SU-DHL-6 (cell line): ENCODE measurements around the gene LIPH.

ENCODE experiments used
- H2AFZ ChIP-seq: fragments of 200-600 bp; sonication (generic); 2 replicates; pipeline ENCODE4 v1.6.1; 2014; ENCODE audit warnings: low read depth, mild to moderate bottlenecking, moderate library complexity, mixed read lengths, antibody characterized with exemption, low read length; ENCODE audit not compliant: severe bottlenecking
- H3F3A ChIP-seq: fragments of 200-600 bp; shearing (Covaris generic); 2 replicates; pipeline ENCODE4 v1.6.0; 2016; ENCODE audit warnings: antibody characterized with exemption, mild to moderate bottlenecking; ENCODE audit not compliant: insufficient read depth
- H3K27ac ChIP-seq: fragments of 200-600 bp; sonication (generic); 2 replicates; pipeline ENCODE4 v1.5.1; 2016; ENCODE audit warnings: low read depth, mild to moderate bottlenecking, low read length, moderate library complexity, mixed read lengths
- H3K27me3 ChIP-seq: fragments of 200-600 bp; sonication (generic), shearing (Covaris generic); 2 replicates; pipeline ENCODE4 v1.6.0; 2014; ENCODE audit warnings: mild to moderate bottlenecking, low read length
- H3K36me3 ChIP-seq: fragments of 200-600 bp; sonication (generic); 2 replicates; pipeline ENCODE4 v1.6.1; 2014; ENCODE audit warnings: mild to moderate bottlenecking, low read length, mixed read lengths
- H3K4me2 ChIP-seq: fragments of 300-600, 200-600 bp; shearing (Covaris generic), sonication (generic); 2 replicates; pipeline ENCODE4 v1.6.0; 2014; ENCODE audit warnings: low read length, low read depth, mild to moderate bottlenecking; ENCODE audit not compliant: poor library complexity, severe bottlenecking
- H3K4me3 ChIP-seq: fragments of 200-600 bp; sonication (generic); 2 replicates; pipeline ENCODE4 v1.5.1; 2014; ENCODE audit warnings: antibody characterized with exemption, low read length, mild to moderate bottlenecking, mixed read lengths; ENCODE audit not compliant: insufficient read depth, poor library complexity, severe bottlenecking
- H3K79me2 ChIP-seq: fragments of 200-600 bp; sonication (generic); 2 replicates; pipeline ENCODE4 v1.6.1; 2014; ENCODE audit warnings: mild to moderate bottlenecking, low read length, moderate library complexity; ENCODE audit not compliant: insufficient read depth
- H3K9ac ChIP-seq: fragments of 200-600 bp; sonication (generic); 2 replicates; pipeline ENCODE4 v1.7.0; 2014; ENCODE audit warnings: mild to moderate bottlenecking, low read length
- H3K9me2 ChIP-seq: fragments of 200-600 bp; sonication (generic); replicated peaks from 2 replicates; pipeline ENCODE4 v1.6.1; 2014; ENCODE audit warnings: low read length; ENCODE audit not compliant: insufficient read depth
- H3K9me3 ChIP-seq: fragments of 200-600 bp; sonication (generic); 2 replicates; pipeline ENCODE4 v1.6.1; 2014; ENCODE audit warnings: low read length, mixed read lengths; ENCODE audit not compliant: insufficient read depth
- H4K20me1 ChIP-seq: fragments of 200-600 bp; sonication (generic); 2 replicates; pipeline ENCODE4 v1.6.1; 2014; ENCODE audit warnings: low read depth, mild to moderate bottlenecking, antibody characterized with exemption, low read length, moderate library complexity, mixed read lengths
- EZH2phosphoT487 ChIP-seq: fragments of 200-600 bp; sonication (generic), shearing (Covaris generic); conservative IDR thresholded peaks from 2 replicates; pipeline ENCODE4 v1.6.1; 2018; ENCODE audit warnings: mild to moderate bottlenecking, antibody characterized with exemption, low read length, moderate library complexity, mixed read lengths
- TF ChIP-seq, protein P1 (sequence below): fragments of 200-600 bp; sonication (generic); IDR thresholded peaks from one replicate; pipeline ENCODE4 v1.5.1; 2017; ENCODE audit warnings: antibody characterized with exemption, mild to moderate bottlenecking, low read length, moderate library complexity; ENCODE audit not compliant: insufficient read depth, poor library complexity, severe bottlenecking

LIPH gene

GRCh38 chr3:185552358-185552877 is at the start of gene LIPH:
TSS of gene LIPH (minus strand) at chr3:185552588. CDS start at chr3:185552471, 117 bp downstream.
- H3K4me3 ChIP-seq, result no peak within 1 kb of the TSS
- no peak within 1 kb of the TSS for H3K9ac ChIP-seq
- H3K27ac ChIP-seq, result no peak within 1 kb of the TSS
- no peak within 1 kb of the TSS for H3K4me2 ChIP-seq
- H3K36me3 ChIP-seq, result no peaks in the 10 kb centered on the region
- H2AFZ ChIP-seq, result no peak within 1 kb of the TSS
- no peaks in the 10 kb centered on the region for H3K9me3 ChIP-seq
- H3F3A ChIP-seq, result no peaks in the 10 kb centered on the region
- no peaks in the 10 kb centered on the region for H3K79me2 ChIP-seq
- no peaks in the 10 kb centered on the region for H4K20me1 ChIP-seq
- no peaks in the 10 kb centered on the region for H3K27me3 ChIP-seq
- TF ChIP-seq EZH2phosphoT487, result no peak
- no peaks in the 10 kb centered on the region for H3K9me2 ChIP-seq

GRCh38 chr3:185595526-185595925 is 43.1 kb upstream of the LIPH start:
- Histone ChIP-seq H4K20me1 (no peaks in the 10 kb centered on the region), H3K9me2 (no peaks in the 10 kb centered on the region), H3K27ac (peak overlapping the region; percentile 60), H3K36me3 (no peaks in the 10 kb centered on the region; the same call in 1 of the 2 replicates), H3F3A (peaks cover 4% of the 10 kb centered on the region; the same call in 1 of the 2 replicates), H3K9ac (no peak overlapping the region), H3K27me3 (no peaks in the 10 kb centered on the region), H3K9me3 (no peaks in the 10 kb centered on the region), H3K79me2 (no peaks in the 10 kb centered on the region; the same call in 1 of the 2 replicates), H2AFZ (no peak overlapping the region), H3K4me2 (peak overlapping the region; percentile 30), H3K4me3 (no peak overlapping the region)
- TF ChIP-seq, protein P1, sequence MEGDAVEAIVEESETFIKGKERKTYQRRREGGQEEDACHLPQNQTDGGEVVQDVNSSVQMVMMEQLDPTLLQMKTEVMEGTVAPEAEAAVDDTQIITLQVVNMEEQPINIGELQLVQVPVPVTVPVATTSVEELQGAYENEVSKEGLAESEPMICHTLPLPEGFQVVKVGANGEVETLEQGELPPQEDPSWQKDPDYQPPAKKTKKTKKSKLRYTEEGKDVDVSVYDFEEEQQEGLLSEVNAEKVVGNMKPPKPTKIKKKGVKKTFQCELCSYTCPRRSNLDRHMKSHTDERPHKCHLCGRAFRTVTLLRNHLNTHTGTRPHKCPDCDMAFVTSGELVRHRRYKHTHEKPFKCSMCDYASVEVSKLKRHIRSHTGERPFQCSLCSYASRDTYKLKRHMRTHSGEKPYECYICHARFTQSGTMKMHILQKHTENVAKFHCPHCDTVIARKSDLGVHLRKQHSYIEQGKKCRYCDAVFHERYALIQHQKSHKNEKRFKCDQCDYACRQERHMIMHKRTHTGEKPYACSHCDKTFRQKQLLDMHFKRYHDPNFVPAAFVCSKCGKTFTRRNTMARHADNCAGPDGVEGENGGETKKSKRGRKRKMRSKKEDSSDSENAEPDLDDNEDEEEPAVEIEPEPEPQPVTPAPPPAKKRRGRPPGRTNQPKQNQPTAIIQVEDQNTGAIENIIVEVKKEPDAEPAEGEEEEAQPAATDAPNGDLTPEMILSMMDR, result no peak
- TF ChIP-seq EZH2phosphoT487, result no peak

GRCh38 chr3:185594073-185594472 is 41.7 kb upstream of the LIPH start:
- H3K4me3 ChIP-seq, result no peak overlapping the region
- H3K9me2 ChIP-seq, result no peaks in the 10 kb centered on the region
- no peaks in the 10 kb centered on the region for H4K20me1 ChIP-seq
- H3K9ac ChIP-seq, result no peak overlapping the region
- H3K9me3 ChIP-seq, result no peaks in the 10 kb centered on the region
- H3K27me3 ChIP-seq, result no peaks in the 10 kb centered on the region
- H3K36me3 ChIP-seq, result no peaks in the 10 kb centered on the region; the same call in 1 of the 2 replicates
- no peak for TF ChIP-seq EZH2phosphoT487
- TF ChIP-seq, protein P1, result no peak
- no peak overlapping the region for H3K27ac ChIP-seq
- H3K79me2 ChIP-seq, result peaks cover 8% of the 10 kb centered on the region
- no peak overlapping the region for H3K4me2 ChIP-seq
- H3F3A ChIP-seq, result peaks cover 5% of the 10 kb centered on the region; the same call in 1 of the 2 replicates
- H2AFZ ChIP-seq, result no peak overlapping the region

DNA sequence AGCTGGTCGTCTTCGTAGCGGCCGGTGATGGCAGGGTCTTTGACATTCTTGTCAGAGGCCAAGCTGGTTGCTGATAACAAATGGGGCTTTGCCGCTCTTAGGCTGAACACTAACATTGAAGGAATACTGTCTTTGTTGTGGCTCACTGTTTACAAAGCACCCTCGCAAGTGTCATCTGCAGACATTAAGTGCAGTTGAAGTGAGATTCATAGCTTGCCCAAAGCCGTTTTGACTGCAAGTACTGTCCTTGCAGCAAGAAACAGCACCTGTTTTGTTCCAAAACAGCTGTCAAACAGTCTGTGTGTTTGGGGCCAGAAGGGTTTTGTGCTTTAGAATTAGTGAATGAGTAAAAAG is 34.3 kb upstream of the LIPH start:
- Histone ChIP-seq H3K9me3 (no peaks in the 10 kb centered on the region), H3K9ac (peak overlapping the region; percentile 89), H3K36me3 (no peaks in the 10 kb centered on the region), H3F3A (0 out of 2 replicates have a peak, but pooled peaks cover 2% of the 10 kb centered on the region), H2AFZ (peak overlapping the region; percentile 83), H4K20me1 (no peaks in the 10 kb centered on the region), H3K27me3 (no peaks in the 10 kb centered on the region), H3K27ac (0 out of 2 replicates have a peak overlapping the region, but pooled peaks have one; percentile 22), H3K79me2 (peaks cover 30% of the 10 kb centered on the region), H3K4me2 (peak overlapping the region; percentile 93), H3K4me3 (peak overlapping the region; percentile 88), H3K9me2 (no peaks in the 10 kb centered on the region)
- TF ChIP-seq, protein P1, result no peak
- TF ChIP-seq EZH2phosphoT487, result no peak
